ENCODE data around the gene SEMA6B. TPM values are rescaled to one million over a fixed set of nuclear protein-coding genes. Genes with fewer than 3 reads are reported as not detected.

SEMA6B gene
- total and polyA plus RNA-seq, 8 donors, result 1.2 to 6.7 (median 2.0) TPM; not detected in 1

DNA sequence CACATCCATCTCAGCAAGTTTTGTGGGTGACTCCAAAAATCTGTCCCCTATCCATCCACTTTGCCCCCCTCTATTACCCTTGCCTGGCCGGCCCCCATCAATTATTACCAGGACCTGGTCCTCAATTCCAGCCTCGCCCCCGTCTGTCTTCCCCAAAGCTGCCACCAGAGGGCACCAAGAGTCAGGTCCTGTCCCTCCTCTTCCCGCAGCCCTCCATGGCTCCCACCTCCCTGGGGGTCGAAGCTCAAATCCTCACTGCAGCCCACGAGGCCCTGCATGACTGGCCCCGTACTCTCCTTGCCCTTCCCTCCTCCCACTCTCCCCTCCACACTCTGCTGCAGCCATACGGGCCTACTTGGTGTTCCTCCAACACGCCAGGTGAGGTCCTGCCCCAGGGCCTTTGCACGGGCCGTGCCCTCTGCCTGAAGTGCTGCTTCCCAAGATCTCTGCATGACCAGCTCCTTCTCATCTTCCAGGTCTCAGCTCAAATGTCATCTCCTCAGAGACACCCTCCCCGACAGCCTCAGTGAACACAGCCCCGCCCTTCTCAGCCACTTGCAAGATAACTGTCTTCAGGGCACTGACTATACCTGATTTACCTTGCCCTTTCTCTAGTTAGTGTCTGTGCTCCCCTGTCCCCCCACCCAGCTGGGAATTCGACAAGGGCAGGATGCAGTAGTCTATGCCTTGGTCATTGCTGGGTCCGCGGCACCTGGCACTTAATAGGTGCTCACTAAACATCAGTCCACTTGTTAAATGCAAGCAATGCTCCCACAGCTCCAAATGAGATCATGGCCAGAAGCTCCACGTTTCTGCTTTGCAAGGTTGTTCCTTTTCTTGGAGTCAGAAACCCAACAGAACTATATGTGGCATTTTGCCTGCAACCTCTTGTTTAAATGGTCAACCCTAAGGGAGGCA is 16.8 kb upstream of the SEMA6B start:
- 56 to 60% (median 58%) methylated on average over 17 of the region's 17 CpGs for WGBS, 5 donors
- Histone ChIP-seq H3K27me3 (peaks cover 4 to 85% (median 63%) of the 10 kb centered on the region in 3 donors), H3K27ac (peak overlapping the region in 4 of 5 donors; percentile 26 to 76 (median 52))

DNA sequence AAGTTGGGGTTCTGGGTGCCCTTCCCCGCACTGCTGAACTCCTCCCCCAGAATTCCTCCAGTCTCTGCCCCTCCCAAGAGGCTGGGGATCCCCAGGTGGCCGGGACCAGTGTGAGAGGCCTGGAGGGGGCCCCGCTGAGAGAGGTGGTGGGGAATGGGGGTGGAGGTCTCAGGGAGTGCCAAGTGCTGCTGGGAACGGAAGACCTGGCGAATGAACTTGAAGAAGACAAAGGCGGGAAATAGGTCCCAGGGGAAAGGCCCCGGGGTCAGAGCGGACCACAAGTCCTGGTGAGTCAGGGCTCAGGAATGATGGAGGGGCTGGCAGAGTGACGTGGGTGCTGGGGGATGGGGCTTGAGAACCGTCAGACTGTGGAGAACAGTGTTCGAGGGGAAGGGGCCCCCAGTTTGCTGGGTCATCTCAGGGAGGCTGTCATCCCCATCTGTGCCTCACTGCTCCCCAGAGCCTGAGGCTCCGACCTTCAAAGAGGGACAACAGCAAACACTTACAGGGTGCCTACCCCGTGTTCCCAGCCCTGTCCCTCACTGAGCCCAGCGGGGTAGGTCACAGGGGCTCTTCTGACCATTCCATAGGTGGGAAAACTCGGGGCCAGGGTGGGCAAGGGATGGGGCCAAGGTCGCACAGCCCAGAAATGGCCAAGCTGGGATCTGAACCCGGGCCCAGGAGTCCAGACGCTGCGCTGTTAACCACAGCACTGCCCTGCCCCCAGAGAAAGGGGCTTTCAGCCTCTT is 16.0 kb upstream of the SEMA6B start:
- peaks cover 2 to 77% (median 54%) of the 10 kb centered on the region in 3 donors for H3K27me3 ChIP-seq
- peak in 1 of 2 donors; percentile 85 for DNase-seq
- H3K36me3 ChIP-seq, result no peaks in the 10 kb centered on the region
- WGBS, 5 donors, result 18 to 32% (median 27%) methylated on average over 18 to 19 of the region's 19 CpGs
- H3K27ac ChIP-seq, result peak overlapping the region in 4 of 5 donors; percentile 60 to 76 (median 62)
- no peaks in the 10 kb centered on the region for H3K9me3 ChIP-seq
- no peak for TF ChIP-seq POLR2A (IDR thresholded peaks at IDR 0.05)
- peak in 1 of 3 donors; percentile 24 for TF ChIP-seq POLR2AphosphoS5 (IDR thresholded peaks at IDR 0.05)
- TF ChIP-seq EP300 (IDR thresholded peaks at IDR 0.05), result peak; percentile 55
- TF ChIP-seq, protein P1, sequence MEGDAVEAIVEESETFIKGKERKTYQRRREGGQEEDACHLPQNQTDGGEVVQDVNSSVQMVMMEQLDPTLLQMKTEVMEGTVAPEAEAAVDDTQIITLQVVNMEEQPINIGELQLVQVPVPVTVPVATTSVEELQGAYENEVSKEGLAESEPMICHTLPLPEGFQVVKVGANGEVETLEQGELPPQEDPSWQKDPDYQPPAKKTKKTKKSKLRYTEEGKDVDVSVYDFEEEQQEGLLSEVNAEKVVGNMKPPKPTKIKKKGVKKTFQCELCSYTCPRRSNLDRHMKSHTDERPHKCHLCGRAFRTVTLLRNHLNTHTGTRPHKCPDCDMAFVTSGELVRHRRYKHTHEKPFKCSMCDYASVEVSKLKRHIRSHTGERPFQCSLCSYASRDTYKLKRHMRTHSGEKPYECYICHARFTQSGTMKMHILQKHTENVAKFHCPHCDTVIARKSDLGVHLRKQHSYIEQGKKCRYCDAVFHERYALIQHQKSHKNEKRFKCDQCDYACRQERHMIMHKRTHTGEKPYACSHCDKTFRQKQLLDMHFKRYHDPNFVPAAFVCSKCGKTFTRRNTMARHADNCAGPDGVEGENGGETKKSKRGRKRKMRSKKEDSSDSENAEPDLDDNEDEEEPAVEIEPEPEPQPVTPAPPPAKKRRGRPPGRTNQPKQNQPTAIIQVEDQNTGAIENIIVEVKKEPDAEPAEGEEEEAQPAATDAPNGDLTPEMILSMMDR (IDR thresholded peaks at IDR 0.05), result no peak
- intact Hi-C loops (cut with DNase I; ENCODE audit: low total_unique reads), result loop anchor here (10.0 kb wide), 1 partner anchor 49 kb away; no protein-coding TSS in a partner anchor
- no peak overlapping the region for H3K4me3 ChIP-seq
- H3K4me1 ChIP-seq, result peaks cover 0 to 15% (median 1%) of the 10 kb centered on the region in 4 donors

More for the DNA sequence above, 16.8 kb upstream of the SEMA6B start:
- peak; percentile 74 to 77 for DNase-seq
- Histone ChIP-seq H3K4me1 (peaks cover 0 to 23% (median 9%) of the 10 kb centered on the region in 4 donors), H3K9me3 (no peaks in the 10 kb centered on the region), H3K4me3 (no peak overlapping the region), H3K36me3 (no peaks in the 10 kb centered on the region)
- no peak for TF ChIP-seq POLR2AphosphoS5 (IDR thresholded peaks at IDR 0.05)
- TF ChIP-seq, protein P1 (IDR thresholded peaks at IDR 0.05), result peak in 5 of 7 experiments; percentile 34 to 79 (median 65)
- intact Hi-C loops (cut with DNase I; ENCODE audit: low total_unique reads), result loop anchor here (10.0 kb wide), 1 partner anchor 49 kb away; no protein-coding TSS in a partner anchor

DNA sequence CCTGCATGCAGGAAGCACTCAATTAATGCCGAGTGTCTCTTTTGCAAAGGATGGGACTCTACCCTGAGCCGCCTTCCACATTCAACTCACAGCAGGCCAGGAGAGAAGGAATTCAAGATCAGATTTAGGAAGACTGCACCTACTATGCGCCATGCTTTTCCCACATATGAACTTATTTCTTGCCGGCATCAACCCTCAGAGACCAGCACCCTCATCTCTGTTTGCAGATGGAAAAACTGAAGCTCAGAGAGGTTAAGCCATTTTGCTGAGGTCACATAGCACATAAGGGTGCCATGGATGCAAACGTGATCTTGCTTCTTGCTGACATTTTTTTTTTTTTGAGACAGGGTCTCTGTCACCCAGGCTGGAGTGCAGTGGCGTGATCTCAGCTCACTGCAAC is 14.2 kb upstream of the SEMA6B start:
- Histone ChIP-seq H3K4me3 (no peak overlapping the region), H3K9me3 (no peaks in the 10 kb centered on the region), H3K27me3 (peaks cover 0 to 59% (median 37%) of the 10 kb centered on the region in 3 donors), H3K36me3 (no peaks in the 10 kb centered on the region), H3K27ac (no peak overlapping the region), H3K4me1 (peaks cover 0 to 13% (median 0%) of the 10 kb centered on the region in 4 donors)
- no peak for TF ChIP-seq EP300 (IDR thresholded peaks at IDR 0.05)
- TF ChIP-seq, protein P1 (IDR thresholded peaks at IDR 0.05), result no peak
- TF ChIP-seq POLR2A (IDR thresholded peaks at IDR 0.05), result no peak
- no peak for TF ChIP-seq POLR2AphosphoS5 (IDR thresholded peaks at IDR 0.05)
- intact Hi-C loops (cut with DNase I; ENCODE audit: low total_unique reads), result loop anchor here (10.0 kb wide), 1 partner anchor 51 kb away; no protein-coding TSS in a partner anchor
- WGBS, 5 donors, result 74 to 81% (median 79%) methylated on average over 6 of the region's 6 CpGs
- no peak for DNase-seq

Measured in stomach (tissue), 9 donors.